Sigmoid colon (tissue), 4 donors: ENCODE results near the gene FMNL3.

Experiments used
- CTCF ChIP-seq, 4 experiments: fragments of 450-650 bp in 3 of 4; fragments of 200-600 bp in 1 of 4; IDR thresholded peaks; one replicate each; pipeline ENCODE4 v1.5.1; 2016 to 2019; ENCODE audit warnings: antibody characterized with exemption in 4 of 4, mild to moderate bottlenecking in 3 of 4, moderate library complexity in 2 of 4
- EP300 ChIP-seq, 4 donors: sonication (generic); formaldehyde crosslinking; IDR thresholded peaks; one replicate each; pipeline ENCODE4 v1.6.1; 2017; ENCODE audit warnings: antibody characterized with exemption in 4 of 4
- POLR2A ChIP-seq, 2 donors: fragments of 450-650 bp; IDR thresholded peaks; one replicate each; pipeline ENCODE4 v1.6.1; 2016; ENCODE audit warnings: antibody characterized with exemption in 2 of 2, mild to moderate bottlenecking in 2 of 2, moderate library complexity in 2 of 2
- POLR2AphosphoS5 ChIP-seq, 4 donors: sonication (generic); formaldehyde crosslinking; IDR thresholded peaks; one replicate each; pipeline ENCODE4 v1.6.1; 2017; ENCODE audit warnings: antibody characterized with exemption in 4 of 4

- TF ChIP-seq CTCF (IDR thresholded peaks at IDR 0.05) (no peak), POLR2A (IDR thresholded peaks at IDR 0.05) (no peak), POLR2AphosphoS5 (IDR thresholded peaks at IDR 0.05) (no peak), EP300 (IDR thresholded peaks at IDR 0.05) (no peak)
These were observed 79.3 kb downstream of the FMNL3 start for GRCh38 chr12:49627752-49628360.
